C1 segment of cervical spinal cord (tissue), 14 donors: ENCODE measurements around the gene SLC4A1AP.
"Not testable (repeated sequence)": the region's sequence is repeated elsewhere in the genome, so short reads cannot be mapped to it uniquely, and the experiment has no call there.

Source experiments
- DNase-seq, 14 donors: peaks; one replicate each; lab custom pipeline; 2025; lab: John Stamatoyannopoulos, UW

SLC4A1AP gene

DNA sequence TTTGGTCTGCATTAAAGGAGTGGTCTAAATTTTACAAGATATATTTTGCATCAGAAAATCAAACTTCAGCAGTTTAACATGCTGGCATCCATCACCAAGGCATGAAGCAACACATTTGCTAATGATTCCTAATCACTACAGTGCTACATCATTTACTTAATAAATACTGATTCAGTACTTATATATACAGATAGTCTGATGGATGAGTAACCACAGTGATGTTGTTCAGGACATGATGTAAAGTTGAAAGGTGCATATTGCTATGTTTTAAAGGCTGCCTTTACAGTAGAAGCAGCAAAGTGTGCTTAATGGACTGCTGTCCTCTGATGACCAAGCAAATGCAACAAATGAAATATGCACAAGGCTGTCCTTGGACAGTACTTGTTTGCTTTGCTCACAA lies 11.3 kb upstream of the SLC4A1AP start:
- no peak for DNase-seq

DNA sequence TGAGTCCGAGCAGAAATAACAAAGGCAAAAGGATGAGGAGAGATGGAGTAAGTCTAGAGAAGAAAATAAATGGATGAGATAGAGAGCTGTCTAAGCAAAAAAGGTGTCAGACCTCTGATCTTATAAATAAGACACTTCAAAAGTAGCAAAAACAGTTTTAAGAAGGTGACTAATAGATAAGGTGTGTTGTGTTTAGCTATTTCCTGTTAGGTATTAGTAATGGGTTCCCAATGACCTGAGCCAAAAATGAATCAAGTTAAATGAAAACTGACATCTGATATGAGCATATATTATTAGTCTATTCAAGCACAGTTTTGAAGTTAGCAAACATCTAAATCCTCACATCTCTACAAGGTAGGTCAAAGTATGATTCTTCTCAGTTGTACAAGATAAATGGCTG lies 10.9 kb upstream of the SLC4A1AP start:
- no peak for DNase-seq

DNA sequence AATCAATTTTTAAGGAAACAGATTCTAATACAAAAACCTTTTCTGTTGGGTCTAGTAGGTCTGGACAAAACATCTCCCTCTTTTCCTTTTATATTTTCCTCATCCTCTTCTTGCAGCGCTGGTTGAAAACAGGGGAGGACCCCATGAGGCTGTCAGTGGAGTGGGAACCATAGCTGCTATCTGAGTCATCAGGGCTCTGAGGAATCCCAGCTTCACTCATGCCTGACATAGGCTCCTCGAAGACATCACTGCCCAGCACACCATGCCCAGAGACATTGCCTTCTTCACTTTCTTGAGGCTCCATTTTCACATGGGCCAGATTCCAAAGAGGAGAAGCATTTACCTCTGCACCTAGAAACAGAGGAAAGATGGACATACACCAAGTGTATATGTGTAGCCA lies 10.3 kb upstream of the SLC4A1AP start:
- DNase-seq = no peak

DNA sequence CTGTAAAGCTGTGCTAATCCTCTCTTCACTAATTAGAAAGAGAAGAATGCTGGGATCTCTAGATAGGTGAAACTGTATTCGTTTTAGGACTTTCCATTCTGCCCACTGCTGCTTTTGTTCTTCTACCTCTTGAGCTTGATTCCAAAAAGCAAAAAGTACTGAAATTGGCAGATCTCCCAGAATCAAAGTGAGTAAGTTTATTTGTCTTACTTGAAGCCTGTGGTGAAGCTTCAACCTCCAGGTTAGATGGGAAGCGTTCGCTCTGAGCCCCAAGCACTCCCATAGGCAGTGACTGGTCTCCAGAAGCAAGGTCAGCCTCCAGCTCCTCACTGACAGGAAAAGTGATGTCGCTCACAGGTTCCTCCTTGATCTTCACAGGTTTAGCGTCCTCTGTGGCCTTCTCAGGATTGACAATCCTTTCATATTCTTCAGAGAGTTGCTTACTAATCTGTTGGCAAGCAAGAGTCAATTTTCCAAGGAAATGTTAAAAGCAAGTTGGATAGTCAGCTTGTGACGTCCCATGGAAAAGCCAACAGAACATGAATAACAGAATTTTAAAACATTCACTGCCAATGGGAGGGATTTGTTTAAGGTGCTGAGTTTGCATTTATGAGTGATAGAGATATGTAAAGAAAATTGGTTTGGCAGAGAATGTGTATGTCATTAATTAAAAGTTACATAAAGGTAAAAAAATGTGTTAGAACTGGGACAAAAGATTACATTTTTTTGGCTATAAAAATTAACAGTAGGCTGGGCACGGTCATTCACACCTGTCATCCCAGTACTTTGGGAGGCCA lies 8.3 kb upstream of the SLC4A1AP start:
- no peak for DNase-seq

DNA sequence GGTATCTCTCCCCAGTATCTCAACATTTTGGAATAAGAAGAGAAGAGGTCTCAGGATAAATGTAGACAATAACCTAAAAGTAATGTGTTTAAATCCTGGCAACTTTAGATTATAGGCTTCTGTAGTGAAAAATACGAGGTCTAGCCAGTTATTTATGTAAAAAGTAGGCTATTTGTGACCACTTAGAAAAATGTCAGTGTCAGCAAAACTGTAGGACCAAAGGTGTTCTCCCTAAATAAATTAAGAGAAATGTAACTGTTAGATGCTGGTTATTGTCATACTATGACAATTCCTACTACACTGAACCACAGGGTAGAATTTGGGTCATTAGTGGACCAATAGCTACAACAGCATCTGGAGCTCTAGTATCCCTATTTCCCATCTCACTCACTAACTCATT lies 2.3 kb upstream of the SLC4A1AP start:
- no peak for DNase-seq

DNA sequence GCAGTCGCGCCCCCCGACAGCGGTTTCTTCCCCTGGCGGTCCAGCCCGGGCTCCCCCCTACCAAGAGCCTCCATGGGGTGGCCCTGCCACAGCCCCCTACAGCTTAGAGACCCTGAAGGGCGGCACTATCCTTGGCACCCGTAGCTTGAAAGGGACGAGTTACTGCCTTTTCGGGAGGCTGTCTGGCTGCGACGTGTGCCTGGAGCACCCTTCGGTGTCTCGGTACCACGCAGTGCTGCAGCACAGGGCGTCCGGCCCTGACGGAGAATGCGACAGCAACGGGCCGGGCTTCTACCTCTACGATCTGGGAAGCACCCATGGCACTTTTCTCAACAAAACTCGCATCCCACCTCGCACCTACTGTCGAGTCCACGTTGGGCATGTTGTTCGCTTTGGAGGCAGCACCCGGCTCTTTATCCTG lies 475 bp downstream of the SLC4A1AP start:
- DNase-seq = peak in 2 of 14 donors; percentile 22 to 34

DNA sequence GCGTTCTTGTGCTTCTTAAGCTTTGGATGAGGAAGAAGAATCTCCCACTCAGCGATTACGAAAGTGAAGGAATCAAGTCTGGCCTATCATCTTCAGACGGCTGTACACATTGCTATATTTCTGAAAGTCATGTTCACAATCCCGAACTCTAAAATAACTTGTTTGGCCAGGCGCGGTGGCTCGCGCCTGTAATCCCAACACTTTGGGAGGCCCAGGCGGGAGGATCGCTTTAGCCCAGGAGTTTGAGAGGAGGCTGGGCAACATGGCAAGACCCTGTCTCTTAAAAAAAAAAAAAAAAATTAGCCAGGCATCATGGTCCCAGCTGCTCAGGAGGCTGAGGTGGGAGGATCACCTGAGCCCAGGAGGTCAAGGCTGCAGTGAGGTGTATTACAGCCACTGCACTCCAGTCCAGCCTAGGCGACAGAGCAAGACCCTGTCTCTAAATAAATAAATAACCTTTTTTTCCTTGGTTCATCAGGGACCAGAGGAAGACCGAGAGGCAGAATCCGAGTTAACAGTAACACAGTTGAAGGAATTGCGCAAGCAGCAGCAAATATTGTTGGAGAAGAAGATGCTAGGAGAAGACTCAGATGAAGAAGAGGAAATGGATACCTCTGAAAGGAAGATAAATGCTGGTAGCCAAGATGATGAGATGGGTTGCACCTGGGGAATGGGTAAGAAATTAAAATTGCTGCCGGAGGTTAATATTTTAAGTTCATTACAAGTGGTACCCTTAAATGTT lies 1.1 kb downstream of the SLC4A1AP start:
- no peak for DNase-seq

DNA sequence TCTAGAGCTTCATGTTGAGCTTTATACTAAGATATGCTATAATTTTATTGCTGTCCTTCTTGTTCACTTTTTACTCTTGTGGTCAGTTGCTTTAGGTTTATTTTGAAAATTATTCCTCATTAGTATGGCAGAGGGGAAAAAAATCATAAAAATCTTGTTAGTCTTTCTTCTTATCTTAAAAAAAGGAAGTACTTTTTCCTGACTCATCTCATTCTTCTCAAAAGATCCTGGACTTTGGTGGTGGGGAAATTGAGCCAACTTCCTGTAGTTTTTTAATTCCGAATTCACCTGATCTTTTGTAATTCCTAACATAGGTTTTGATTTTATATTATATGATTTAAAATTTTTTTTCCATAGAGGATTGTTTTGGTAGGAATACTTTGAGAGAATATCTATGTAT lies 3.8 kb downstream of the SLC4A1AP start:
- no peak for DNase-seq

DNA sequence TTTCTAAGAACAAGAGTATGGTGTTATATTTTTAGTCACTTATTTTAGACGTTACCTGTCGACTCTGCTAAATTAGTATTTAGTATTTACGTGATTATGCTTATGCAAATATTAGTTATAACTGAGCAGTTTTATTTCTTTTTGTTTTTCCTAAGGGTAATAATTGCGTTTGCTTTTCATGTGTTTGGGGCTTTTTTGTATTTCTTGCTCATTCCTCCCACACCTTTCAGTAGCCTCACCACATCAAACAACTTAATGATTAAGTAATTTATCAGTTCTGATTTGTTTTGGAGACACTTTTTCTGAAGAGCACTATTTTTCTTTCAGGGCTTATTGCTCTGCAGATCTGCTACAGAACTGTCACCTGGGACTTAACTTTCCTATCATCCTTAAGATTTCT lies 7.5 kb downstream of the SLC4A1AP start:
- DNase-seq = no peak

DNA sequence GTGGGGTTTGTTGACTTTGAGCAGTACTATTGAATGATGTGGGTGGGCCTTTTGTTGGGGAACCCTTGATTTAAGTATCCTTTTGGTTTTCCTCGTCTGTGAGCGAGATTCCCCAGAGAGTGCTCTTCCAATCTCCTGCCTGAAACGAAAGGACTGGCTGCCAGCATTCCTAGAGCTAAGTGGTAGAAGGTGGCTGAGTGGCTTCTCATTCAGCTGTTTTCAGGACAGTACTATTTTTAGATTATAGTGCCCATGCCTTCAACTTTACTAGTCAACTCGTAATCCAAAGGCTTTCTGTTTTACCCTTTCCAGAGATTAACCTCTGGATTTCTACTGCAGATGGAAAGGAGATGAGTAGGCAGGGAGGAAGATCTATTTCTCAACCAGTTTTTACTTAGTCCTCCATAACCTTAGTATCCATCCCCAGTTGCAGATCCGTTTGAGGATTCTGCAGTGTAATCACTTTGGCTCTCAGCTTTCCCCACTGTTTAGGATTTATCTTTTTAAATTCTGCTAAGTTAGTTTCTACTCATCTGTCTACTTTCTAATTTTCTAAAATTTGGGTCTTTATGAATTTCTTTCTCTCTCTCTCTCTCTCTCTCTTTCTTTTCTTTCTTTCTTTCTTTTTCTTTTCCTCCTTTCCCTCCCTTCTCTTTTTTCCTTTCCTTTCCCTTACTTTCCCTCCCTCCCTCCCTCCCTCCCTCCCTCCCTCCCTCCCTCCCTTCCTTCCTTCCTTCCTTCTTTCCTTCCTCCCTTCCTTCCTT lies 9.2 kb downstream of the SLC4A1AP start:
- DNase-seq = no peak

DNA sequence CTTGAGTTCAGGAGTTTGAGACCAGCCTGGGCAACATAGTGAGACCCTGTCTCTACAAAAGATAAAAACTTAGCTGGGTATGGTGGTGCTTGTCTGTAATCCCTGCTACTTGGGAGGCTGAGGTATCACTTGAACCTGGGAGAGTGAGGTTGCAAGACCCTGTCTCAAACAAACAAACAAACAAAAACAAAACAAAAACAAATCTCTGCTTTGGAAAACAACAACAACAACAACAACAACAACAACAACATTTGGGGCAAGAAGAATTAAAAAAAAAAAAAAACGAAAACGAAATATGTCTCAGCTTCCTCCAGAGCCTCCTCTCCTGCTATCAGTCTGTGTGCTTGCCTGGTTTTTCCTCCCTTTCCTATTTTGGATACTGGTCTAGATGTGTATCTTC lies 16.9 kb downstream of the SLC4A1AP start:
- DNase-seq = no peak

DNA sequence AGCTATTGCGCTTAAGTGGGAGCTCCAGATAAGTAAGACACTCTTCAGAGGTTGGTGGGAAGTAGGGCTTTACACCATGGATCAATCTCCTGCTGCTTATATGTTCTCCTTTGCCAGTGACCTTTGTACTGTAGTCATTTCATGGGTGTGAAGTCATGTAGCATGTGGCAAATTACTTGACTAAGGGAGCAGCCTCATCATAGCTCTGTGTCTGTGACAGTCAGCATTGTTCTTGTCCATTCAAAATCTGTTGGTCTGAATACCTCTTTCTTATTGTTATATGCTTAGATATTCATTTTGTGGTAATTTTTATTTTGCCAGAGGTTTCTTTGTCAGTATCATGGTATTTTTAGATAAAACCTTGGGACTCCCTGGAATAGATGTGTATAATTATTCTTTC lies 18.2 kb downstream of the SLC4A1AP start:
- no peak for DNase-seq

DNA sequence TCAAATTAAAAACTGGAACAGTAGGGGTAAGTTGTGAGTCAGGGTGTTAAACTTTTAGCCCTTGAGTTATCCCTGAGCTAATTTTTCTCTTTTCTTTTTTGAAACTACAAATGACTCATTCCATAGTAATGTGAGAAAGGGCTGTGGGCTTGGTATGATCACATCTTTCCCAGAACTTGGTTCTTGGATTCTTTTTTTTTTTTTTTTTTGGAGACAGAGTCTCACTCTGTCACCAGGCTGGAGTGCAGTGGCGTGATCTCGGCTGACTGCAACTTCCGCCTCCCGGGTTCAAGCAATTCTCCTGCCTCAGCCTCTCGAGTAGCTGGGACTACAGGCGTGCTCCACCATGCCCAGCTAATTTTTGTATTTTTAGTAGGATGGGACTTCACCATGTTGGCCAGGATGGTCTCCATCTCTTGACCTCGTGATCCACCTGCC lies 18.7 kb downstream of the SLC4A1AP start:
- DNase-seq = not testable (repeated sequence)

DNA sequence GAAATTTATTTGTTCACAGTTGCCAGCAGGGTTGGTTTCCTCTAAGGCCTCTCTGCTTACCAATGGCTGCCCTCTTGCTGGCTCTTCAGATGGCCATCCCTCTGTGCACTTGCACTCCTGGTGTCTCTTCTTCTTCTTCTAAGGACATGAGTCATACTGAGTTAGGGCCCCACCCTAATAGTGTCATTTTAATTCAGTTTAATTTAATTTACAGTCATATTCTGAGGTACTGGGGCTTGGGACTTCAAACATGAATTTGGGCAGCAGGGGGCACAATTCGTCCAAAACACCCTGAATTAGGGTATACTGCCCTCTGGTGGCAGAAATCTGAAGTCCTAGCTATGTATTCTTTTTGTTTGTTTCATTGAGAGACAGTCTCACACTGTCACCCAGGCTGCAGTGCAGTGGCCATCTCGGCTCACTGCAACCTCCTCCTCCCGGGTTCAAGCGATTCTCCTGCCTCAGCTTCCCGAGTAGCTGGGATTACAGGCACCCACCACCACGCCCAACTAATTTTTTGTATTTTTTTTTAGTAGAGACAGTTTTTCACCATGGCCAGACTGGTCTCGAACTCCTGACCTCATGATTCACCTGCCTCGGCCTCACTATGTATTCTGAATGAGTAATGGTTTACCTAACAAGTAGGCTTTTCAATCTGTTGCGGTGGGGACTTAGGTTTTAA lies 19.8 kb downstream of the SLC4A1AP start:
- peak in 10 of 14 donors; percentile 3 to 49 (median 20) for DNase-seq

DNA sequence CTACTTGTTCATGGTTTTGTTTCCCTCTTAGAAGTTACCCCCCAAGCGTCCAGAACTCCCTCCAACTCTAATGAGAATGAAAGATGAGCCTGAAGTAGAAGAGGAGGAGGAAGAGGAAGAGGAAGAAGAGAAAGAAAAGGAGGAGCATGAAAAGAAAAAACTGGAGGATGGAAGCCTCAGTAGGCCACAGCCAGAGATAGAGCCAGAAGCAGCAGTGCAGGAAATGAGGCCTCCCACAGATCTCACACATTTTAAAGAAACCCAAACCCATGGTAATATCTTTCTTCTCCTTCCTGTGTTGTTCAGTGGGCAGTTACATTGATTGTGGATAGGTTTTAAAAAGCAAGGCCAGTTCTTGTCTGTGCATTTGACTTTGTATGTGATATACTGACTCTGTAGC lies 21.3 kb downstream of the SLC4A1AP start:
- DNase-seq = not testable (repeated sequence)

DNA sequence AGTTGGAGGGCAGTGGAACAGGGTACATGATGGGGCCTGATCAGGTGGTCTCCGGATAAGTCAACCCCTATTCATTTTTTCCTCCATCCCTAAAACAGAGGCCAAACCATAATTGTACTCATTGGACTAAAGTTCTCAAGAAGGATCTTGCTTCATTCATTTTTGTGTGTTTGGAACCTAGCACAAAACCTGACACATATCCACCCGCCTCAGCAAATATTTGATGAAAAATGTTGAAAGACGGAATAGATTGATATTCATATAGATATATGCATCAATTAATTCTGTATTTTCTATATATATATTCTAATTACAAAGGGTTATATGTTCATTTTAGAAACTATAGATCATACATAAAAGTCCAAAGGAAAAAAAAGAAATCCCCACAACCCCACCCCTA lies 21.9 kb downstream of the SLC4A1AP start:
- no peak for DNase-seq

DNA sequence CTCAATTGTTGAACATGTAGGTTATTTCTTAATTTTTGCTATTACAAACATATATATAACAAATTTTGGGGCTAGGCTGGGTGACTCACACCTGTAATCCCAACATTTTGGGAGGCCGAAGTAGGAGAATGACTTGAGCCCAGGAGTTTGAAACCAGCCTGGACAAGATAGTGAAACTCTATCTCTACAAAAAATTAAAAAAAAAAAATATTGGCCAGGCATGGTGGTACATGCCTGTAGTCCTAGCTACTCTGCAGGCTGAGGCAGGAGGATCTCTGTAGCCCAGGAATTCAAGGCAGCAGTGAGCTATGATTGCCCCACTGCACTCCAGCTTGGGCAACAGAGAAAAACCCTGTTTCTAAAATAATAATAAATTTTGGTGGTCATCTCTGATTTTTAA lies 23.5 kb downstream of the SLC4A1AP start:
- DNase-seq = no peak

DNA sequence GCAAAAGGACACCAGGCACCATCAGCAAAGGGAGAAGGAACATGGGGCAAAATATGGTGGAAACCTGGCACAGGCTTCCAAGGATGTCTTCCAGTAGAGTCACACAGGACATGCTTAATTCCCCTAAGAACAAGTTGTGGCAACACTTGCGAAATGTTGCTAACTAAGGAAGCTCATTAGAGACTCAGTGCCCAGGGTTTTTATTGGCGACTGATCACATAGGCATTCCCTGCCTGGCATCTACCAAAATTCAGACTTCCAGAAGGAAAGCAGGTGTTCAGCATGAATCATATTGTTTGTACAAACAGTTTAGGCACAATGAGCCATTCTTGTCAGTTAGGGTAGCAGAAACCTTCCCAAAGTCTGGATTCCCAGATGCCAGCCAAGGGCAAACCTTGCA lies 25.7 kb downstream of the SLC4A1AP start:
- no peak for DNase-seq

DNA sequence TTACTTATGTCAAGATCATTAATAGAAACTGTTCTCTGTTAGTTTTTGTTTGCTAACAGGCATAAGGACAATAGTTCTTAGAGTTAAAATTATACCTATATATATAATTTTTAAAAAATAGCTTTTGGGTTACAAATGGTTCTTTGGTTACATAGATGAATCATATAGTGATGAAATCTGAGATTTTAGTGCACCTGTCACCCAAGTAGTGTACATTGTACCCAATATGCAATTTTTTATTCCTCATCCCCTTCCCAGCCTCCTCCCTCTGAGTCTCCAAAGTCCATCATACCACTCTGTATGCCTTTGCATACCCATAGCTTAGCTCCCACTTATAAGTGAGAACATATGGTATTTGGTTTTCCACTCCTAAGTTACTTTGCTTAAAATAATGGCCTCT lies 26.4 kb downstream of the SLC4A1AP start:
- DNase-seq = no peak

DNA sequence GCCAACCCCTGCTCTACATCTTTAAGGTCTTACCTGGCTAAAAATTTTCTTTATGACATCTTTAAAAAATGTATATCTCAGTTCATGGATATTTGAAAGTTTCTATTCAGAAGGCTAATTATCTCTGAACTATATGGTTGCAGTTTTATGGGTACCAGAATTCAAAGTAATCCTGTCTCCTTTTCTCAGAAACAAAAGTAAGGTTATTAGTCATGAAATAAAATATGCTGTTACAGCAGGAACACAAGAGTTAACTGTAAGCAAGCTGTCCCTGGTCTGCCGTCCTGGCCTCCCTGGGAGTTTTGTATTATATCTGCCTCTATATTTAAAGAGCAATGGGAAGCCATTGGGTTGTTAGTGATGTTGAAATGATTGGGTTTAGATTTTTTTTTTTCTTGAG lies 34.0 kb downstream of the SLC4A1AP start:
- no peak for DNase-seq

DNA sequence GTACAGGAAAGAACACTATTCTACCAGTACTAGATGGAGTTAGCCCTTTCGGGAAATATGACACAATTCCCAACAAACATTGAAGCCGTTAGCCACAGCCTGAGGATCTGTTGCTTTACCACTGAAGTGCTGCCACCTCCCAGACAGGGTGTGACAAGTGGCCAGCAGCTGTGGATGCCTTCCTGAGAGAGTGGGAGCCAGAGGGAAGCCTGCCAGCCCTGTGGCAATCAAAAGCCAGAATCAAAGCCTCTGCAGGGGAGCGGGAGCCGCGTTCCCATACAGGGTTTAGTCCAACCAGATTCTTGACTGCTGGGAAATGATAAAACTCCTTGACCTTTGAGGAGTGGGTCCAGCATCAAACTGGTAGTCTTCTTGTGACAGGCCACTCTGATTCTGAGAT lies 38.0 kb downstream of the SLC4A1AP start:
- DNase-seq = peak in 1 of 14 donors; percentile 32

DNA sequence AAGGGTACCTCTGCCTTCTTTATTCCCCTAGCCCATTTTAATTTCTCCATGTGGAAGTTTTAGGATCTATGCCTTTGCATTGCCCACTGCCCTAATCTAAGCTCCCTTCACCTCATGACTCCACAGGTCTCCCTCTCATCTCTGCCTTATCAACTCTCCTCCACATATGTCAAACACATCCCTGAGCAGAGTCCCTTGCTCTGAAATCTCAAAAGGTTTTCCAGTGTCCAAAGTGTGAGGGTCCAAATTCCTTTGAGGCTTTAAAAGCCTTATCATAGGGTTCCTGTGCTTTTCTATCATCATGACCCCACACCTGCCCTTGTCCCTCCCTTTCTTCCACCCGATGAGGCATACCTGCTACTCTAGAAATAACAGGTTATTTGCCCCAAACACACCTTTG lies 38.6 kb downstream of the SLC4A1AP start:
- DNase-seq = no peak
